GM12891 (cell line): ENCODE measurements around the gene FAM120C. TPM values are rescaled to one million over a fixed set of nuclear protein-coding genes. Genes with fewer than 3 reads are reported as not detected.

Experiments
- DNase-seq: peaks from one replicate; pipeline ENCODE4 v3.0.0; 2011; ENCODE audit warnings: low spot score; ENCODE audit not compliant: insufficient read length
- FAIRE-seq: peaks from 2 replicates; lab custom pipeline; 2011; peaks lifted over from hg19 to GRCh38; lab: Jason Lieb, UNC
- PAX5 ChIP-seq: IDR thresholded peaks from 2 replicates; pipeline ENCODE4 v1.6.1; 2011; ENCODE audit warnings: low read length, moderate library complexity, mild to moderate bottlenecking; ENCODE audit not compliant: insufficient read depth, severe bottlenecking
- POLR2A ChIP-seq: IDR thresholded peaks from 2 replicates; pipeline ENCODE4 v1.6.1; 2011; ENCODE audit warnings: low read depth, low read length, control low read depth
- POLR2AphosphoS5 ChIP-seq: IDR thresholded peaks from 2 replicates; pipeline ENCODE4 v1.6.1; 2011; ENCODE audit warnings: low read depth, low read length, control low read depth
- POU2F2 ChIP-seq: IDR thresholded peaks from 2 replicates; pipeline ENCODE4 v1.6.1; 2011; ENCODE audit warnings: low read depth, mild to moderate bottlenecking, control low read depth, low read length, moderate library complexity
- SPI1 ChIP-seq: IDR thresholded peaks from 2 replicates; pipeline ENCODE4 v1.6.1; 2011; ENCODE audit warnings: low read depth, low read length, control low read depth
- TAF1 ChIP-seq: IDR thresholded peaks from 2 replicates; pipeline ENCODE4 v1.6.1; 2011; ENCODE audit warnings: low read depth, low read length, control low read depth
- polyA plus RNA-seq: library from polyadenylated mRNA; unstranded; fragments of >200 nt; gene quantifications from one replicate; pipeline ENCODE4 v1.2.1, GENCODE V29; 2012; ENCODE audit warnings: low read depth, missing spikeins, inconsistent platforms; ENCODE audit not compliant: missing spikeins

Gene FAM120C, protein sequence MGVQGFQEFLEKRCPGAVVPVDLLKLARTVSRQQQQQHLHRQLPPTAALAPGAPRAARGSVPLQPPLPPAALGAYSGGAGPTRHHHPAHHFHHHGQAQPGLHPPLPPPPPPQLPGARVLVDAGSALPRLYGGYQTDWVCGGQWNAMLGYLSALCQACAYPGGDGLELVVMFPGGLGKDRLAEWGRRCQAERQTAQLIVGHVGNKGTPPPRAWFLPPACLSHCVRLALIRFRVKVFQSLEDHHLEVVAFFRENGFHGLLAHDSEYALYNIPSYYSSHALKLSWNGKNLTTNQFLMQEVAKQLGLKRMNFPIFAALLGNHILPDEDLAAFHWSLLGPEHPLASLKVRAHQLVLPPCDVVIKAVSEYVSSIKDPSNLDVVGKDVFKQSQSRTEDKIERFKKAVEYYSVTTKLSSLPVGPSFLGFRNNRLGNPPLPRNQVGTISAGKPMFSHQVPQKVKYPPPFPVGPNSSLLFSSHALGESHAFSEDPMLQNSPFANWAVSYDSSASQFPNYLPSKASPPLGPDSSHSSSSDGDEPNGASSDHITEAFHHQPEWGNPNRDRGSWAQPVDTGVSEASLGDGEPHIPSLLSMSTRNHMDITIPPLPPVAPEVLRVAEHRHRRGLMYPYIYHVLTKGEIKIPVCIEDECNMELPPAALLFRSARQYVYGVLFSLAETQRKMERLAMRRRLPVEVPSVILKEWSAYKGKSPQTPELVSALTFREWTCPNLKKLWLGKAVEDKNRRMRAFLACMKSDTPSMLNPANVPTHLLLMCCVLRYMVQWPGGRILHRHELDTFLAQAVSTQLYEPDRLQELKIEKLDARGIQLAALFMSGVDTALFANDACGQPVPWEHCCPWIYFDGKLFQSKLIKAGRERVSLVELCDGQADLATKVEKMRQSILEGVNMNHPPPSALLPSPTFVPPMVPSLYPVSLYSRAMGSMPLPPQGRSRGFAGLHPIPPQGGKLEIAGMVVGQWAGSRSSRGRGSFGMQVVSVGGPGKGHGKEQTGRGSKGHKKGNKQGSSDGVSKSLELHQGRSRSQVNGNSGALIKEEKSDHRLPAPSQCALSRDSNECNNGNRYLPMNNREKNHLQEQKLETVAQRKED
- polyA plus RNA-seq, result 2.9 TPM

GRCh38 chrX:54182864-54183613, at the start of gene FAM120C:
FAM120C (minus strand) TSS chrX:54183254; CDS start chrX:54183198, 56 bp downstream.
- DNase-seq (peak; percentile 50), FAIRE-seq (no peak)
- TF ChIP-seq PAX5 (no peak), POLR2AphosphoS5 (0 out of 2 replicates have a peak, but pooled peaks have one; percentile 20)

DNA sequence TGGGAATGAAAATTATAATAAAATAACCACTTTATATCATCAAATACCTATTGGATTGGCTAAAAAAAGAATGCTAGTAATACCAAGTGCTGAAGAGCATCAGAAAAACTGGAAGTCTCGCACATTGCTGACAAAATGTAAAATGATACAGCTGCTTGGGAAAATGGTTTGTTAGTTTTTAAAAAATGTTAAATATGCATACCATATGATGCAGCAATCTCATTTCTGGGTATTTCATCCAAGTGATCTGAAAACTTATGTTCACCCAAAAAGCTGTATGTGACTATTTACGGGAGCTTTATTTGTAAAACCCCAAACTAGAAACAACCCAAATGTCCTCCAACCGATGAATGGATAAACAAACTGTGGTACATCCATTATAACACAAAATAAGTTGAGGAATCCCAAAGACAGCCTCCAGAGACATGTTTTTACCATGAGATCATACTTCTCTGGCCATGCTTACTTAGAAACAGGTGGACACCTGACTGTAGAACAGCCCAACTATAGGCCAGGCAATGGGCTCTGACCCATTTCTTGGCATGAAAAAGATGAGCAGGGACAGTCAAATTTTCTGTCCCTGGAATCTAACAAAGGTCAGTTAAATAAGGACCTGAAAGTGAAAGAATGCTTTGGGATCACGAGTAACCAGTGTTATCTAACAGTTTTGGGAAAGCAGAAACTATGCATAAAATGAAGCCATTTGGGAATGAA, 47.5 kb upstream of the FAM120C start:
- TF ChIP-seq POLR2A, result no peak
- TF ChIP-seq SPI1, result no peak
- TF ChIP-seq POLR2AphosphoS5, result no peak
- TF ChIP-seq TAF1, result no peak
- TF ChIP-seq POU2F2, result no peak
- no peak for TF ChIP-seq PAX5
- no peak for DNase-seq
- FAIRE-seq, result no peak

DNA sequence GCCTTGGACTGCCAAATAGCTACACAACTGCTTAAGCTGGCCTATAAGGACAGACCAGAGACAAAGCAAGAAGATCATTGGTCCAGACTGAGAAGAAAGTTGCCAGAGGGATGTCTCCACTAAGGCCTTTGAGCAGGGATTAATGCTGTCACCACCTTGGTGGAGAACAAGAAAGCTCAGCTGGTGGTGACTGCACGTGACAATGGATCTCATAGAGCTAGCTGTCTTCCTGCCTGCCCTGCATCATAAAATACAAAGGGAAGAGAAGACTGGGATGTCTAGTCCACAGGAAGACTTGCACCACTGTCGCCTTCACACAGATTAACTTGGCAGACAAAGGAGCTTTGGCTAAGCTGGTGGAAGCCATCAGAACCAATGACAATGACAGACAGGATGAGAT, 40.5 kb upstream of the FAM120C start:
- no peak for TF ChIP-seq POU2F2
- no peak for TF ChIP-seq TAF1
- TF ChIP-seq PAX5, result no peak
- TF ChIP-seq SPI1, result no peak
- no peak for TF ChIP-seq POLR2AphosphoS5
- no peak for TF ChIP-seq POLR2A
- DNase-seq (no peak), FAIRE-seq (no peak)

DNA sequence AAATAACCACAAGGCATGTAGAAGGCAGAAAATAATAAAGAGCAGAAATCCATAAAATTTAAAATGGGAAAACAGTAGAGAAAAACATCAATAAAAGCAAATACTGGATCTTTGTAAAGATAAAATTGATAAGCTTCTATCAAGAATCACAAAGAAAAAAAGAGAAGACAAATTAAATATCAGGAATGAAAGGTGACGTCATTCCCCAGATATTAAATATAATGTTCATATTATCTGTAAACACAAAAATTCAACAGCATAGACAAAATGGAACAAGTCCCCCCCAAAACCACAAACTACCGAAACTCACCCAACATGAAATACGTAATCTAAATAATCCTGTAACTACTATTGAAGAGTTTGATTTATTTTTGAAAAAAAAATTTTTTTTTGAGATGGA, 30.5 kb upstream of the FAM120C start:
- DNase-seq, result no peak
- no peak for FAIRE-seq
- TF ChIP-seq PAX5, result no peak
- TF ChIP-seq POLR2AphosphoS5, result no peak
- TF ChIP-seq TAF1, result no peak
- no peak for TF ChIP-seq POU2F2
- no peak for TF ChIP-seq SPI1
- TF ChIP-seq POLR2A, result no peak

GRCh38 chrX:54208531-54208930, 25.5 kb upstream of the FAM120C start:
- TF ChIP-seq PAX5 (no peak), POU2F2 (no peak), TAF1 (no peak), POLR2A (no peak), POLR2AphosphoS5 (no peak), SPI1 (no peak)
- no peak for DNase-seq
- FAIRE-seq, result no peak

GRCh38 chrX:54198262-54198661, 15.2 kb upstream of the FAM120C start:
- FAIRE-seq (no peak), DNase-seq (no peak)
- no peak for TF ChIP-seq TAF1
- TF ChIP-seq SPI1, result no peak
- TF ChIP-seq PAX5, result no peak
- TF ChIP-seq POU2F2, result no peak
- no peak for TF ChIP-seq POLR2A
- no peak for TF ChIP-seq POLR2AphosphoS5

DNA sequence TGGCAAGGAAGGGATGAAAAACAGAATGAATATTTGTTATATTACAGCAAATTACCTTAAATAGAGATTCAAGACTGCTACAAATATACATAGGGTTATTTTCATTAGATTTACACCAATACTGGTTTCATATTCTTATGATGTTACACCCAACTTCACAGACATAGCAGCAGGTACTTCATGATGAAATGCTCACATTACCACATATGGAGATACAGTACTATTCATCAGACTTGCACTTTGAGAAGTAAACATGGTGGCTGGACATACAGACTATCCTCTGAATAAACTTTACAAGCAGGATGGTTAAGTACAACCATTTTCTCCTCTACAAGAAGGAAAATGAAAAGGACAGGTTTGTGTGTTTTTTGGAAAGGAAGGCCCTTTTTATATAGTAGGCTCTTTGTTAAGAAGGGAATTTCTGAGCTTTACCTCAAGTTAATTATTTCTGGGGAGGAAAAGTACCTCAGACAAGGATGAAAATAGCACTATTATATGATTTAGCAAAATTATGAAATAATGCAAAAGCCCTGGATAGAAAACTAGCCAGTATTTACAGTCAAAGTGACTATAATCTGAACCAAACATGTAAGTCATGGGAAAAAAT, 12.0 kb upstream of the FAM120C start:
- FAIRE-seq (no peak), DNase-seq (no peak)
- TF ChIP-seq POU2F2 (no peak), TAF1 (no peak), SPI1 (no peak), POLR2AphosphoS5 (no peak), POLR2A (no peak), PAX5 (no peak)

GRCh38 chrX:54193085-54193821, 10.2 kb upstream of the FAM120C start:
- DNase-seq (no peak), FAIRE-seq (no peak)
- no peak for TF ChIP-seq SPI1
- no peak for TF ChIP-seq TAF1
- TF ChIP-seq POLR2AphosphoS5, result no peak
- no peak for TF ChIP-seq POLR2A
- no peak for TF ChIP-seq PAX5
- TF ChIP-seq POU2F2, result no peak
